ENCODE data around the gene FGF7. TPM values are rescaled to one million over a fixed set of nuclear protein-coding genes. Genes with fewer than 3 reads are reported as not detected.
A peak's percentile ranks its signal among the peaks of the same experiment; 100 is the strongest.

Gene FGF7
- total RNA-seq, 4 donors from 2014 or later = 1.1 to 29.4 (median 8.6) TPM

GRCh38 chr15:49490966-49491365, 67.9 kb downstream of the FGF7 start:
- intact Hi-C loops (cut with DNase I) = no loop called here
- 35 to 89% methylated on average over 1 of the region's 1 CpG for WGBS, 2 donors
- TF ChIP-seq CTCF (IDR thresholded peaks at IDR 0.05) (no peak), POLR2A (IDR thresholded peaks at IDR 0.05) (no peak)

GRCh38 chr15:49492151-49492550, 69.1 kb downstream of the FGF7 start:
- Histone ChIP-seq H3K27ac (no peak overlapping the region), H3K27me3 (no peaks in the 10 kb centered on the region), H3K36me3 (no peaks in the 10 kb centered on the region), H3K4me1 (no peaks in the 10 kb centered on the region), H3K4me3 (no peak overlapping the region), H3K9me3 (no peaks in the 10 kb centered on the region)
- no peak for DNase-seq
- 81 to 83% methylated on average over 2 of the region's 2 CpGs for WGBS, 2 donors
- intact Hi-C loops (cut with DNase I) = no loop called here
- no peak for TF ChIP-seq CTCF (IDR thresholded peaks at IDR 0.05)
- TF ChIP-seq POLR2A (IDR thresholded peaks at IDR 0.05) = no peak

More at GRCh38 chr15:49490966-49491365, 67.9 kb downstream of the FGF7 start:
- no peaks in the 10 kb centered on the region for H3K9me3 ChIP-seq
- H3K36me3 ChIP-seq = no peaks in the 10 kb centered on the region
- DNase-seq = no peak
- no peak overlapping the region for H3K27ac ChIP-seq
- no peaks in the 10 kb centered on the region for H3K27me3 ChIP-seq
- no peak overlapping the region for H3K4me3 ChIP-seq
- no peaks in the 10 kb centered on the region for H3K4me1 ChIP-seq

GRCh38 chr15:49492830-49493229, 69.8 kb downstream of the FGF7 start:
- H3K4me3 ChIP-seq = no peak overlapping the region
- no peaks in the 10 kb centered on the region for H3K36me3 ChIP-seq
- WGBS, 2 donors = 34 to 64% methylated on average over 1 of the region's 1 CpG
- no peaks in the 10 kb centered on the region for H3K9me3 ChIP-seq
- no peaks in the 10 kb centered on the region for H3K4me1 ChIP-seq
- DNase-seq = no peak
- TF ChIP-seq CTCF (IDR thresholded peaks at IDR 0.05) (no peak), POLR2A (IDR thresholded peaks at IDR 0.05) (no peak)
- no peaks in the 10 kb centered on the region for H3K27me3 ChIP-seq
- intact Hi-C loops (cut with DNase I) = no loop called here
- H3K27ac ChIP-seq = no peak overlapping the region

- DNase-seq = no peak
- intact Hi-C loops (cut with DNase I) = no loop called here
- WGBS, 2 donors = 88% methylated on average over 1 of the region's 1 CpG
- H3K4me3 ChIP-seq = no peak overlapping the region
- no peaks in the 10 kb centered on the region for H3K4me1 ChIP-seq
- H3K27me3 ChIP-seq = no peaks in the 10 kb centered on the region
- TF ChIP-seq POLR2A (IDR thresholded peaks at IDR 0.05) (no peak), CTCF (IDR thresholded peaks at IDR 0.05) (no peak)
- H3K36me3 ChIP-seq = no peaks in the 10 kb centered on the region
- no peak overlapping the region for H3K27ac ChIP-seq
- H3K9me3 ChIP-seq = no peaks in the 10 kb centered on the region
Measured at GRCh38 chr15:49494842-49495241, 71.8 kb downstream of the FGF7 start.

- no peaks in the 10 kb centered on the region for H3K36me3 ChIP-seq
- no peaks in the 10 kb centered on the region for H3K27me3 ChIP-seq
- no peaks in the 10 kb centered on the region for H3K9me3 ChIP-seq
- DNase-seq = no peak
- TF ChIP-seq POLR2A (IDR thresholded peaks at IDR 0.05) (no peak), CTCF (IDR thresholded peaks at IDR 0.05) (no peak)
- 55 to 59% methylated on average over 3 of the region's 3 CpGs for WGBS, 2 donors
- no peaks in the 10 kb centered on the region for H3K4me1 ChIP-seq
- H3K27ac ChIP-seq = peak overlapping the region in 1 of 4 donors; percentile 25
- intact Hi-C loops (cut with DNase I) = no loop called here
- no peak overlapping the region for H3K4me3 ChIP-seq
Measured at GRCh38 chr15:49495993-49496753, 73.1 kb downstream of the FGF7 start.
